CD4-positive, alpha-beta T cell treated with Interleukin-17A for 1 hour (primary cell): ENCODE data around the gene IL17RC.
A peak's percentile ranks its signal among the peaks of the same experiment; 100 is the strongest.
"Not testable (repeated sequence)": the region's sequence is repeated elsewhere in the genome, so short reads cannot be mapped to it uniquely, and the experiment has no call there.

Experiments
- DNase-seq: peaks from one replicate; pipeline ENCODE4 v3.0.0-alpha.2; 2020

Gene IL17RC

GRCh38 chr3:9916734-9917680 is at the start of gene IL17RC:
Gene IL17RC (plus strand): TSS chr3:9917098. CDS start chr3:9917316, 218 bp downstream.
- no peak for DNase-seq

- DNase-seq, result no peak
Measured at GRCh38 chr3:9867106-9867505, 49.8 kb upstream of the IL17RC start.

- no peak for DNase-seq
Measured at GRCh38 chr3:9869955-9870354, 46.9 kb upstream of the IL17RC start.

- no peak for DNase-seq
Measured at GRCh38 chr3:9870978-9871377, 45.9 kb upstream of the IL17RC start.

- not testable (repeated sequence) for DNase-seq
Measured at GRCh38 chr3:9872067-9872466, 44.8 kb upstream of the IL17RC start.

- no peak for DNase-seq
Measured at GRCh38 chr3:9875448-9875847, 41.5 kb upstream of the IL17RC start.

- DNase-seq, result not testable (repeated sequence)
Measured at GRCh38 chr3:9876255-9876654, 40.6 kb upstream of the IL17RC start.

GRCh38 chr3:9876991-9877390 is 39.9 kb upstream of the IL17RC start:
- DNase-seq, result no peak

GRCh38 chr3:9878700-9879099 is 38.2 kb upstream of the IL17RC start:
- DNase-seq, result no peak

GRCh38 chr3:9879830-9880549 is 36.9 kb upstream of the IL17RC start, which contains the start of gene CIDEC:
Gene CIDEC (minus strand): TSS chr3:9880253. CDS start chr3:9878486, 1,767 bp downstream.
- no peak for DNase-seq

- DNase-seq, result no peak
Measured at GRCh38 chr3:9881441-9881840, 35.5 kb upstream of the IL17RC start.

GRCh38 chr3:9883706-9884554 is 33.0 kb upstream of the IL17RC start:
- DNase-seq, result no peak

- DNase-seq, result no peak
Measured at GRCh38 chr3:9884555-9885165, 32.2 kb upstream of the IL17RC start.

GRCh38 chr3:9886328-9886727 is 30.6 kb upstream of the IL17RC start:
- no peak for DNase-seq

GRCh38 chr3:9887480-9887879 is 29.4 kb upstream of the IL17RC start:
- no peak for DNase-seq

- DNase-seq, result no peak
Measured at GRCh38 chr3:9888540-9888939, 28.4 kb upstream of the IL17RC start.

GRCh38 chr3:9889405-9889804 is 27.5 kb upstream of the IL17RC start:
- DNase-seq, result no peak

- peak; percentile 95 for DNase-seq
Measured at GRCh38 chr3:9890249-9891071, 26.4 kb upstream of the IL17RC start, which contains the start of gene JAGN1. Gene JAGN1 (plus strand): TSS chr3:9890610. CDS start chr3:9890723, 113 bp downstream.

GRCh38 chr3:9891072-9891622 is 25.8 kb upstream of the IL17RC start:
- DNase-seq, result no peak

GRCh38 chr3:9893739-9894138 is 23.2 kb upstream of the IL17RC start:
- no peak for DNase-seq

- not testable (repeated sequence) for DNase-seq
Measured at GRCh38 chr3:9895715-9896114, 21.2 kb upstream of the IL17RC start.
